ENCODE measurements around the gene ARMH3.
"Not testable (repeated sequence)": the region's sequence is repeated elsewhere in the genome, so short reads cannot be mapped to it uniquely, and the experiment has no call there.

Gene ARMH3

GRCh38 chr10:101993651-101994200 is 62.2 kb downstream of the ARMH3 start:
- TF ChIP-seq CTCF (IDR thresholded peaks at IDR 0.05; ENCODE audit: insufficient read depth, low read length, poor library complexity, severe bottlenecking): no peak
- Histone ChIP-seq H3K27me3 (replicated peaks; ENCODE audit: control insufficient read depth, insufficient read depth, low read length) (no peaks in the 10 kb centered on the region), H3K4me3 (replicated peaks; ENCODE audit: low read depth, low read length) (no peak overlapping the region), H3K36me3 (ENCODE audit: control insufficient read depth, insufficient read depth, low read length) (peaks cover 8% of the 10 kb centered on the region)
- no peak for DNase-seq (ENCODE audit: extremely low read depth, insufficient read length)

GRCh38 chr10:101993221-101993620 is 62.8 kb downstream of the ARMH3 start:
- H3K27me3 ChIP-seq (replicated peaks; ENCODE audit: control insufficient read depth, insufficient read depth, low read length): no peaks in the 10 kb centered on the region
- DNase-seq (ENCODE audit: extremely low read depth, insufficient read length): no peak
- H3K4me3 ChIP-seq (replicated peaks; ENCODE audit: low read depth, low read length): no peak overlapping the region
- H3K36me3 ChIP-seq (ENCODE audit: control insufficient read depth, insufficient read depth, low read length): peaks cover 8% of the 10 kb centered on the region
- no peak for TF ChIP-seq CTCF (IDR thresholded peaks at IDR 0.05; ENCODE audit: insufficient read depth, low read length, poor library complexity, severe bottlenecking)

DNA sequence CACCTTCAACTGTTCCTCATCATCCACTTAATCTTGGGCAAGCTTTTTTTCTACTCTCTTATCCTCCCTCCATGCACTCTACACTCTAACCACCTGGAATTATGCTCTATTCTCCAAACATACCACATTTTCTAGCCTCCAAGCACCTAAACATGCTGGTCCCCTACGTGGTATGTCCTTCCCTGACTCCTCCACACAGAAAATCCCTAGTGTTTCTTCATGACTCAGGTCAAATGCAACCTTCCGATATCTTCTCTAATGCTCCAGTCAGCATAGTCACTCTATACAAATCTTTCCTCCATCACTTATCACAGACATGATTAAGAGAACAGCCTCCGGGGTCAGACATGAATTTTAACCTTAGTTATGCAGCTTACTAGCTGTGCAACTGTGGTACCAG is 68.8 kb downstream of the ARMH3 start:
- no peak for DNase-seq (ENCODE audit: extremely low read depth, insufficient read length)
- no peak for TF ChIP-seq CTCF (IDR thresholded peaks at IDR 0.05; ENCODE audit: insufficient read depth, low read length, poor library complexity, severe bottlenecking)
- Histone ChIP-seq H3K4me3 (replicated peaks; ENCODE audit: low read depth, low read length) (no peak overlapping the region), H3K36me3 (ENCODE audit: control insufficient read depth, insufficient read depth, low read length) (peaks cover 15% of the 10 kb centered on the region), H3K27me3 (replicated peaks; ENCODE audit: control insufficient read depth, insufficient read depth, low read length) (no peaks in the 10 kb centered on the region)

- Histone ChIP-seq H3K36me3 (ENCODE audit: control insufficient read depth, insufficient read depth, low read length) (peaks cover 11% of the 10 kb centered on the region), H3K27me3 (replicated peaks; ENCODE audit: control insufficient read depth, insufficient read depth, low read length) (no peaks in the 10 kb centered on the region), H3K4me3 (replicated peaks; ENCODE audit: low read depth, low read length) (no peak overlapping the region)
- no peak for DNase-seq (ENCODE audit: extremely low read depth, insufficient read length)
- TF ChIP-seq CTCF (IDR thresholded peaks at IDR 0.05; ENCODE audit: insufficient read depth, low read length, poor library complexity, severe bottlenecking): no peak
These were observed 69.4 kb downstream of the ARMH3 start for GRCh38 chr10:101986624-101986971.

GRCh38 chr10:101980677-101981076 is 75.3 kb downstream of the ARMH3 start:
- not testable (repeated sequence) for H3K4me3 ChIP-seq (replicated peaks; ENCODE audit: low read depth, low read length); H3K27me3 ChIP-seq (replicated peaks; ENCODE audit: control insufficient read depth, insufficient read depth, low read length); H3K36me3 ChIP-seq (ENCODE audit: control insufficient read depth, insufficient read depth, low read length); DNase-seq (ENCODE audit: extremely low read depth, insufficient read length)

DNA sequence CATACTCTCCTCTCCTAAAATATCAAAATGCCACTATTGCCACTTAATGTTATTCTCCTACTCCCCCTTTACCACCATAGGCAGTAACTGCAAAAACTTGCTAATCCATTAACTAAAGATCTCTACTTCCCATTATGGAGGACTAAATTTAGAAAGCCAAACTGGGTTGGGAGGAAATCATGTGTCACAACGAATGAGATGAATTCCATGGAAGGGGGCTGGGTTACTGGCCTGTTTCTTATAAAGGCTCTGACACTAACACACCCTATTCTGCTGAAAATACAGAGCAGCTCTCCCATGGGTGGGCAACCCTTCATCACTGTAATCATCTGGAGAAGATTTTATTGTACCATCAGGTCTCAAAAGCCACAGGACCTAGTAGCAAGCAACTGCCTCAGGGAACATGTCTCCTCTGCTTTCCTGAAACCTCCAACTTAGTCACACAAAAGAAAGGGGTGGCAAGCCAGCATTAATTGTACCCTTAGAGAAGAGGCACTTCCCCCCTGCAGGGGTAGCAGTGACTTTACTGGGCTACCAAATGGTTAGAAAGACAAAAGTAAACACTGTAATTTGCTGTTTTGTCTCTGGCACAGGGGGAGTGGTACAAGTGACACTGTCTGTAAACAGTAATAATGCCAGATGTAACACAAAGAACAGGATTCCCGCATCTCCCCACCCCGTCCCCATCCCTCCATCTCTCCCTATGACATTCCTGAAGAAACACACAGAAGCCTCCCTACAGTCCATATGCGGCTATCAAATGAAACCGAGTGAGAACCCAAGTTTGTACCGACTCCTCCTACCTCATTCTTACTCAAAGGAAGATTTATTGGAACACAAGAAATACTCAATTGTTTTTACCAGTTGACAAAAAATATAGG is 81.6 kb downstream of the ARMH3 start:
- Histone ChIP-seq H3K27me3 (replicated peaks; ENCODE audit: control insufficient read depth, insufficient read depth, low read length) (no peaks in the 10 kb centered on the region), H3K4me3 (replicated peaks; ENCODE audit: low read depth, low read length) (no peak overlapping the region), H3K36me3 (ENCODE audit: control insufficient read depth, insufficient read depth, low read length) (no peaks in the 10 kb centered on the region; the same call in 1 of the 2 replicates)
- DNase-seq (ENCODE audit: extremely low read depth, insufficient read length): no peak
- no peak for TF ChIP-seq CTCF (IDR thresholded peaks at IDR 0.05; ENCODE audit: insufficient read depth, low read length, poor library complexity, severe bottlenecking)
